ENCODE data around the gene HACD1.

GRCh38 chr10:17585016-17585415 is 32.2 kb downstream of the HACD1 start:
- TF ChIP-seq, protein P1, sequence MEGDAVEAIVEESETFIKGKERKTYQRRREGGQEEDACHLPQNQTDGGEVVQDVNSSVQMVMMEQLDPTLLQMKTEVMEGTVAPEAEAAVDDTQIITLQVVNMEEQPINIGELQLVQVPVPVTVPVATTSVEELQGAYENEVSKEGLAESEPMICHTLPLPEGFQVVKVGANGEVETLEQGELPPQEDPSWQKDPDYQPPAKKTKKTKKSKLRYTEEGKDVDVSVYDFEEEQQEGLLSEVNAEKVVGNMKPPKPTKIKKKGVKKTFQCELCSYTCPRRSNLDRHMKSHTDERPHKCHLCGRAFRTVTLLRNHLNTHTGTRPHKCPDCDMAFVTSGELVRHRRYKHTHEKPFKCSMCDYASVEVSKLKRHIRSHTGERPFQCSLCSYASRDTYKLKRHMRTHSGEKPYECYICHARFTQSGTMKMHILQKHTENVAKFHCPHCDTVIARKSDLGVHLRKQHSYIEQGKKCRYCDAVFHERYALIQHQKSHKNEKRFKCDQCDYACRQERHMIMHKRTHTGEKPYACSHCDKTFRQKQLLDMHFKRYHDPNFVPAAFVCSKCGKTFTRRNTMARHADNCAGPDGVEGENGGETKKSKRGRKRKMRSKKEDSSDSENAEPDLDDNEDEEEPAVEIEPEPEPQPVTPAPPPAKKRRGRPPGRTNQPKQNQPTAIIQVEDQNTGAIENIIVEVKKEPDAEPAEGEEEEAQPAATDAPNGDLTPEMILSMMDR (IDR thresholded peaks at IDR 0.05; ENCODE audit: poor library complexity, severe bottlenecking), result no peak
- TF ChIP-seq POLR2AphosphoS5 (IDR thresholded peaks at IDR 0.05) (no peak), TAF1 (IDR thresholded peaks at IDR 0.05; ENCODE audit: low read depth) (no peak), EP300 (conservative IDR thresholded peaks at IDR 0.05; ENCODE audit: poor library complexity, severe bottlenecking) (no peak), RAD21 (conservative IDR thresholded peaks at IDR 0.05) (no peak), REST (IDR thresholded peaks at IDR 0.05; ENCODE audit: borderline replicate concordance) (no peak), EZH2 (IDR thresholded peaks at IDR 0.05; ENCODE audit: borderline replicate concordance, insufficient read depth, low read length, poor library complexity, severe bottlenecking) (no peak), MXI1 (conservative IDR thresholded peaks at IDR 0.05; ENCODE audit: poor library complexity, severe bottlenecking) (no peak), SMC3 (conservative IDR thresholded peaks at IDR 0.05; ENCODE audit: poor library complexity) (no peak)
